HG02973 (cell line): ENCODE results near the gene CCDC127.
"Not testable (repeated sequence)": the region's sequence is repeated elsewhere in the genome, so short reads cannot be mapped to it uniquely, and the experiment has no call there.

Experiments
- ATAC-seq: cut with Tn5 transposase; IDR thresholded peaks from one replicate; pipeline ENCODE4 v1.9.1; 2021; ENCODE audit warnings: moderate library complexity; ENCODE audit not compliant: unreplicated experiment

The CCDC127 gene

GRCh38 chr5:217494-218456, at the start of gene CCDC127, which contains the start of gene SDHA:
TSS of gene CCDC127 (minus strand) at chr5:218153. CDS start at chr5:216849, 1,304 bp downstream.
TSS of gene SDHA (plus strand) at chr5:218320. CDS start at chr5:218356, 36 bp downstream.
- ATAC-seq: peak; percentile 72

GRCh38 chr5:267716-268115, 49.8 kb upstream of the CCDC127 start:
- no peak for ATAC-seq

- not testable (repeated sequence) for ATAC-seq
These were observed 48.5 kb upstream of the CCDC127 start for GRCh38 chr5:266311-267026.

GRCh38 chr5:264338-264737, 46.4 kb upstream of the CCDC127 start:
- no peak for ATAC-seq

GRCh38 chr5:263275-263974, 45.5 kb upstream of the CCDC127 start:
- ATAC-seq: not testable (repeated sequence)

- no peak for ATAC-seq
These were observed 39.2 kb upstream of the CCDC127 start for GRCh38 chr5:257148-257547.

- not testable (repeated sequence) for ATAC-seq
These were observed 38.4 kb upstream of the CCDC127 start for GRCh38 chr5:256347-256746.

- not testable (repeated sequence) for ATAC-seq
These were observed 37.2 kb upstream of the CCDC127 start for GRCh38 chr5:255116-255515.

- ATAC-seq: not testable (repeated sequence)
These were observed 36.4 kb upstream of the CCDC127 start for GRCh38 chr5:254322-254721.

- ATAC-seq: no peak
These were observed 34.6 kb upstream of the CCDC127 start for GRCh38 chr5:252546-252945.

- not testable (repeated sequence) for ATAC-seq
These were observed 34.0 kb upstream of the CCDC127 start for GRCh38 chr5:251975-252374.

GRCh38 chr5:251538-251937, 33.6 kb upstream of the CCDC127 start:
- not testable (repeated sequence) for ATAC-seq

GRCh38 chr5:251016-251415, 33.1 kb upstream of the CCDC127 start:
- not testable (repeated sequence) for ATAC-seq

- ATAC-seq: not testable (repeated sequence)
These were observed 32.4 kb upstream of the CCDC127 start for GRCh38 chr5:250396-250795.

- not testable (repeated sequence) for ATAC-seq
These were observed 27.8 kb upstream of the CCDC127 start for GRCh38 chr5:245717-246116.

- ATAC-seq: not testable (repeated sequence)
These were observed 25.9 kb upstream of the CCDC127 start for GRCh38 chr5:243683-244367.

- ATAC-seq: not testable (repeated sequence)
These were observed 23.2 kb upstream of the CCDC127 start for GRCh38 chr5:241045-241669.

- not testable (repeated sequence) for ATAC-seq
These were observed 22.6 kb upstream of the CCDC127 start for GRCh38 chr5:240550-240949.

- ATAC-seq: not testable (repeated sequence)
These were observed 20.0 kb upstream of the CCDC127 start for GRCh38 chr5:237931-238330.

- ATAC-seq: not testable (repeated sequence)
These were observed 17.6 kb upstream of the CCDC127 start for GRCh38 chr5:235527-235926.
